Bronchus fibroblast of lung (primary cell): ENCODE data around the gene RNF7. TPM values are rescaled to one million over a fixed set of nuclear protein-coding genes. Genes with fewer than 3 reads are reported as not detected.

ENCODE experiments used
- total RNA-seq: library from RNA; depleted of rRNA; stranded (reverse); fragments of >200 nt; gene quantifications from 2 replicates; pipeline ENCODE4 v1.2.3, GENCODE V29; 2015

RNF7 gene
- 73.3 and 103 TPM in 2 replicates for total RNA-seq

DNA sequence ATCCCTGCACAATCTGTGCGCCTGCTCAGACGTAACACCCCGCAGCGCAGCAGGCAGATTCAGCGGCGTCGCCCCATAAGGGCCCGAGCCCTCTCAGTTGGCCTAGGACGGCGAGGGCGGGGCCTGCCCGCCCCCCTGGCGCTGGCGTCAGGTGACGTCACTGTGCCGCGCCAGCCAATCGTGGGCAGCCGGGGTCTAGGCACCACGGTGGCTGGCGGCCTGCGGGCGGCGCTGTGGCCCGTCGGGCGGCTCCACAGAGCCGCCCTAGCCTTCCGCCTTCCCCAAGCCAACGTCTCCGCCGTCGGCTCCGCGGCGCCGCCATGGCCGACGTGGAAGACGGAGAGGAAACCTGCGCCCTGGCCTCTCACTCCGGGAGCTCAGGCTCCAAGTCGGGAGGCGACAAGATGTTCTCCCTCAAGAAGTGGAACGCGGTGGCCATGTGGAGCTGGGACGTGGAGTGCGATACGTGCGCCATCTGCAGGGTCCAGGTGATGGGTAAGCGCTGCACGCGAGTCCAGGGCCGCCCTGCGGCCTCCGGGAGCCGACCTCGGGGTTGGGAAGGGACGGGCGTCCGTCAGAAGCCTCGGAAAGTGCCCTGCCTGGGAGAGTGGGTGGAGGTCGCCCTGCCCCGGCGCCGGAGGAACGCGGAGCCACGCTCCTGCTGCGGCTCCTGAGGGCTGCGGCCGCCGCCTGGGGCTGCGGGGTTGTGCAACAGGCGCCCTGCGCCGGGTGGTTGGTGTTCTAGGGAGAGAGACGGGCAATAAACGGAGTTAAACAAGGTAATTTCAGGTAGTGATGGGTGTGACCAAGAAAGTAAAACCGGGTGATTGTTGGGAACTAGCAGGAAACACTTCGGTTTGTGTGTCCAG is at the start of gene RNF7:
Gene RNF7 (plus strand): TSS at position 277 of the 869 bp plus-strand sequence. CDS start 44 bp downstream, at position 321.

DNA sequence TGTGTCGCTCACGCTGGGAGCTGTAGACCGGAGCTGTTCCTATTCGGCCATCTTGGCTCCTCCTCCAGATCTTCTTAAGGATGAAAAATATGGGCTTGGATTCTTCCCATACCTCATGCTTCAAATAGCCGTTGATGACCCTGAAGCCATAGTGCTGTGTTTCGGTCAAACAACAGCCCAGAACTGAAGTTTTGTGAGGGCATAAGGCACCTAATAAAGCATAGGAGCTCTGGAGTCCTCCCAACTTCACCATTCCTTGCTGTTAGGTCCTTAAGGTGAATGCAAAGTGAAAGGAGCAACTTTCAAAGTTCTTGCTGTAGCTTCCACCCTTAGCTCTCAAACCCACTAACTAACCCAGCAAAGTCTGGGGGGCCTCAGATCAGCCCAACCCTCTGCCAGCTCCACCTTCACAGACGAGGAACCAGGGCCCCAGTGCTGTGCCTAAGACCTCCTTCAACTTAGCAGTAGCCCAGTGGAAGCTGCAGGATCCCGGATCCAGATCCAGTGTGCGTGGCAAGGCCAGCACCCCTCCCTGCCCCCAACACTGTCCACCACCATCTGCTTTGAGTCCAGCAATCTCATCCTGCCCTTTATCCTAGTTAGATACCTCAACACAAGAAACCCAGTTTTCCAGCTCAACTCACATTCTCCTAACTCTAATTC is 25.1 kb downstream of the RNF7 start, which contains the start of gene GRK7:
Gene GRK7 (plus strand): TSS at position 321 of the 663 bp plus-strand sequence. CDS start 14,877 bp downstream, outside the sequence.

Other genes with a start within 250 kb of the RNF7 start
- gene GRK7, start 25.1 kb downstream of the RNF7 start, total RNA-seq, result not detected in 2 replicates
- gene ATP1B3, start 138.3 kb downstream of the RNF7 start, total RNA-seq, result 44.4 and 45.5 TPM in 2 replicates